ENCODE results near the gene SPATA21.

SPATA21 gene

GRCh38 chr1:16387201-16388188 lies 49.7 kb downstream of the SPATA21 start:
- in situ Hi-C loops (cut with MboI; ENCODE audit: low sequenced_read_pairs), result no loop called here

GRCh38 chr1:16386454-16387113 lies 50.6 kb downstream of the SPATA21 start:
- in situ Hi-C loops (cut with MboI; ENCODE audit: low sequenced_read_pairs), result no loop called here

GRCh38 chr1:16385659-16386453 lies 51.4 kb downstream of the SPATA21 start:
- in situ Hi-C loops (cut with MboI; ENCODE audit: low sequenced_read_pairs), result no loop called here

GRCh38 chr1:16383888-16384287 lies 53.3 kb downstream of the SPATA21 start:
- in situ Hi-C loops (cut with MboI; ENCODE audit: low sequenced_read_pairs), result no loop called here

- in situ Hi-C loops (cut with MboI; ENCODE audit: low sequenced_read_pairs), result no loop called here
Observed at GRCh38 chr1:16380868-16381267, 56.4 kb downstream of the SPATA21 start.

GRCh38 chr1:16378443-16378842 lies 58.8 kb downstream of the SPATA21 start:
- in situ Hi-C loops (cut with MboI; ENCODE audit: low sequenced_read_pairs), result no loop called here

- in situ Hi-C loops (cut with MboI; ENCODE audit: low sequenced_read_pairs), result no loop called here
Observed at GRCh38 chr1:16376971-16377370, 60.3 kb downstream of the SPATA21 start.

- in situ Hi-C loops (cut with MboI; ENCODE audit: low sequenced_read_pairs), result no loop called here
Observed at GRCh38 chr1:16375521-16376340, 61.5 kb downstream of the SPATA21 start.

GRCh38 chr1:16374266-16374665 lies 63.0 kb downstream of the SPATA21 start:
- in situ Hi-C loops (cut with MboI; ENCODE audit: low sequenced_read_pairs), result loop anchor here (25.0 kb wide), 1 partner anchor 287 kb away; no protein-coding TSS in a partner anchor

- in situ Hi-C loops (cut with MboI; ENCODE audit: low sequenced_read_pairs), result loop anchor here (25.0 kb wide), 1 partner anchor 285 kb away; no protein-coding TSS in a partner anchor
Observed at GRCh38 chr1:16372535-16373285, 64.5 kb downstream of the SPATA21 start.

- in situ Hi-C loops (cut with MboI; ENCODE audit: low sequenced_read_pairs), result loop anchor here (25.0 kb wide), 1 partner anchor 284 kb away; no protein-coding TSS in a partner anchor
Observed at GRCh38 chr1:16371725-16372124, 65.5 kb downstream of the SPATA21 start.

GRCh38 chr1:16369821-16370220 lies 67.4 kb downstream of the SPATA21 start:
- in situ Hi-C loops (cut with MboI; ENCODE audit: low sequenced_read_pairs), result loop anchor here (25.0 kb wide), 1 partner anchor 283 kb away; no protein-coding TSS in a partner anchor

- in situ Hi-C loops (cut with MboI; ENCODE audit: low sequenced_read_pairs), result loop anchor here (25.0 kb wide), 1 partner anchor 281 kb away; no protein-coding TSS in a partner anchor
Observed at GRCh38 chr1:16367968-16368890, 69.0 kb downstream of the SPATA21 start.

GRCh38 chr1:16367258-16367967 lies 69.8 kb downstream of the SPATA21 start:
- in situ Hi-C loops (cut with MboI; ENCODE audit: low sequenced_read_pairs), result loop anchor here (25.0 kb wide), 1 partner anchor 280 kb away; no protein-coding TSS in a partner anchor

- in situ Hi-C loops (cut with MboI; ENCODE audit: low sequenced_read_pairs), result loop anchor here (25.0 kb wide), 1 partner anchor 279 kb away; no protein-coding TSS in a partner anchor
Observed at GRCh38 chr1:16366722-16367257, 70.4 kb downstream of the SPATA21 start, which contains the start of gene SZRD1. Gene SZRD1, plus strand, starts transcription at chr1:16367242. Its CDS starts 16 bp downstream, at chr1:16367258.

GRCh38 chr1:16365146-16365498 lies 72.1 kb downstream of the SPATA21 start:
- in situ Hi-C loops (cut with MboI; ENCODE audit: low sequenced_read_pairs), result loop anchor here (25.0 kb wide), 1 partner anchor 278 kb away; no protein-coding TSS in a partner anchor

GRCh38 chr1:16356867-16357266 lies 80.4 kb downstream of the SPATA21 start:
- in situ Hi-C loops (cut with MboI; ENCODE audit: low sequenced_read_pairs), result loop anchor here (25.0 kb wide), 1 partner anchor 270 kb away; no protein-coding TSS in a partner anchor

Data from HL-60/S4 (cell line).